ENCODE data around the gene CT47C1. TPM values are rescaled to one million over a fixed set of nuclear protein-coding genes. Genes with fewer than 3 reads are reported as not detected.
A peak's percentile ranks its signal among the peaks of the same experiment; 100 is the strongest.

CT47C1 gene
- total RNA-seq, 1 experiment from 2014 or later, result not detected

- no peak for DNase-seq (ENCODE audit: low spot score)
Observed at GRCh38 chrX:119073200-119073905, 560 bp downstream of the CT47C1 start.

GRCh38 chrX:119073911-119074310, 1.1 kb downstream of the CT47C1 start:
- no peak for DNase-seq (ENCODE audit: low spot score)

GRCh38 chrX:119075270-119076025, 2.7 kb downstream of the CT47C1 start:
- DNase-seq (ENCODE audit: low spot score), result no peak

GRCh38 chrX:119082278-119082677, 9.5 kb downstream of the CT47C1 start:
- DNase-seq (ENCODE audit: low spot score), result no peak

GRCh38 chrX:119084766-119085165, 12.0 kb downstream of the CT47C1 start:
- DNase-seq (ENCODE audit: low spot score), result no peak

- DNase-seq (ENCODE audit: low spot score), result no peak
Observed at GRCh38 chrX:119087121-119087520, 14.3 kb downstream of the CT47C1 start.

- no peak for DNase-seq (ENCODE audit: low spot score)
Observed at GRCh38 chrX:119089619-119090018, 16.8 kb downstream of the CT47C1 start.

- DNase-seq (ENCODE audit: low spot score), result no peak
Observed at GRCh38 chrX:119090627-119091026, 17.8 kb downstream of the CT47C1 start.

- peak; percentile 4 for DNase-seq (ENCODE audit: low spot score)
Observed at GRCh38 chrX:119093991-119094735, 21.4 kb downstream of the CT47C1 start.

GRCh38 chrX:119094819-119095218, 22.0 kb downstream of the CT47C1 start:
- no peak for DNase-seq (ENCODE audit: low spot score)

- no peak for DNase-seq (ENCODE audit: low spot score)
Observed at GRCh38 chrX:119095936-119096335, 23.1 kb downstream of the CT47C1 start.

GRCh38 chrX:119101168-119101567, 28.4 kb downstream of the CT47C1 start:
- DNase-seq (ENCODE audit: low spot score), result no peak

GRCh38 chrX:119105826-119106225, 33.0 kb downstream of the CT47C1 start:
- DNase-seq (ENCODE audit: low spot score), result peak; percentile 68

GRCh38 chrX:119107206-119107605, 34.4 kb downstream of the CT47C1 start:
- DNase-seq (ENCODE audit: low spot score), result no peak

GRCh38 chrX:119118780-119119395, 46.1 kb downstream of the CT47C1 start:
- peak; percentile 49 for DNase-seq (ENCODE audit: low spot score)

GRCh38 chrX:119121341-119121740, 48.5 kb downstream of the CT47C1 start:
- no peak for DNase-seq (ENCODE audit: low spot score)

Other genes with a start within 250 kb of the CT47C1 start
- gene ZCCHC12, start 249.2 kb upstream of the CT47C1 start, total RNA-seq (2014; rRNA removed; shearing (Covaris generic)), result not detected in 2 replicates
- 1.8 and 2.7 TPM in 2 replicates for gene LONRF3, start 98.4 kb upstream of the CT47C1 start, total RNA-seq (2014; rRNA removed; shearing (Covaris generic))
- 0.04 TPM in 1 of 2 replicates, not detected in the other for gene KIAA1210, start 54.8 kb downstream of the CT47C1 start, total RNA-seq (2014; rRNA removed; shearing (Covaris generic))
- gene PGRMC1, start 163.3 kb downstream of the CT47C1 start, total RNA-seq (2014; rRNA removed; shearing (Covaris generic)), result 326 and 330 TPM in 2 replicates